Lung (tissue), 12 donors: ENCODE data around the gene PIM1. TPM values are rescaled to one million over a fixed set of nuclear protein-coding genes. Genes with fewer than 3 reads are reported as not detected.

Source experiments
- ATAC-seq: fragments of 200-7000 bp; cut with Tn5 transposase; one replicate; pipeline ENCODE4 v1.9.1; 2020; ENCODE audit warnings: moderate number of reproducible peaks; ENCODE audit not compliant: insufficient read depth, low FRiP score
- DNase-seq, 3 donors: peaks; one replicate each; pipeline ENCODE4 v3.0.0-alpha.2; 2013 to 2017
- H3K27ac ChIP-seq, 2 donors: one replicate each; pipeline ENCODE4 v1.5.1; 2013; ENCODE audit warnings: mild to moderate bottlenecking in 2 of 2, moderate library complexity in 2 of 2, control low read depth in 1 of 2, inconsistent platforms in 1 of 2, low read depth in 1 of 2, low read length in 1 of 2
- H3K27me3 ChIP-seq, 3 donors: one replicate each; pipeline ENCODE4 v1.5.1; 2013; ENCODE audit warnings: low read length in 2 of 3; ENCODE audit not compliant: control insufficient read depth in 3 of 3, insufficient read depth in 3 of 3
- H3K36me3 ChIP-seq, 4 donors: one replicate each; pipeline ENCODE4 v1.5.1; 2013; ENCODE audit warnings: low read length in 4 of 4, mild to moderate bottlenecking in 1 of 4, moderate library complexity in 1 of 4; ENCODE audit not compliant: control insufficient read depth in 4 of 4, insufficient read depth in 4 of 4
- H3K4me1 ChIP-seq, 5 donors: one replicate each; pipeline ENCODE4 v1.5.1; 2013; ENCODE audit warnings: low read length in 5 of 5, mild to moderate bottlenecking in 2 of 5, moderate library complexity in 1 of 5; ENCODE audit not compliant: control insufficient read depth in 5 of 5, insufficient read depth in 5 of 5
- H3K4me3 ChIP-seq: one replicate; pipeline ENCODE4 v1.5.1; 2013; ENCODE audit warnings: mild to moderate bottlenecking, control low read depth, moderate library complexity
- H3K9ac ChIP-seq, 2 donors: one replicate each; pipeline ENCODE4 v1.5.1; 2013; ENCODE audit warnings: low read length in 2 of 2, control low read depth in 1 of 2; ENCODE audit not compliant: insufficient read depth in 1 of 2
- H3K9me3 ChIP-seq, 4 donors: one replicate each; pipeline ENCODE4 v1.5.1; 2013; ENCODE audit warnings: low read length in 3 of 4, mild to moderate bottlenecking in 1 of 4, moderate library complexity in 1 of 4; ENCODE audit not compliant: control insufficient read depth in 4 of 4, insufficient read depth in 3 of 4
- WGBS, 2 donors: extraction: QIAGEN DNeasy Blood & Tissue Kit; methylation state at CpG; one replicate each; pipeline ENCODE4 v1.1.7; 2013; 5-methylcytosine and 5-hydroxymethylcytosine counted together
- polyA plus RNA-seq, 2 donors: library from polyadenylated mRNA; stranded (reverse); fragments of 200-250 nt; gene quantifications; one replicate each; pipeline ENCODE4 v1.2.1, GENCODE V29; 2013
- total RNA-seq, 2 donors: library from RNA; depleted of rRNA in 1 of 2; stranded (reverse); fragments of >200 nt in 1 of 2; gene quantifications; one replicate each; pipeline ENCODE4 v1.2.1, GENCODE V29; 2014 to 2021
- TF ChIP-seq, protein P1 (sequence below): IDR thresholded peaks from 2 replicates; pipeline ENCODE4 v1.5.1; 2012; ENCODE audit warnings: mild to moderate bottlenecking; ENCODE audit errors: control extremely low read depth, extremely low read depth
- donor health status: control.
- donor health status: control.
- donor health status: Bipolar disorder and iron deficiency.
- donor health status: healthy.
- donor health status: DM: yes; HTN: yes; CAD: no.

The PIM1 gene
- total and polyA plus RNA-seq, 4 donors, result 43.2 to 108 (median 52.0) TPM

DNA sequence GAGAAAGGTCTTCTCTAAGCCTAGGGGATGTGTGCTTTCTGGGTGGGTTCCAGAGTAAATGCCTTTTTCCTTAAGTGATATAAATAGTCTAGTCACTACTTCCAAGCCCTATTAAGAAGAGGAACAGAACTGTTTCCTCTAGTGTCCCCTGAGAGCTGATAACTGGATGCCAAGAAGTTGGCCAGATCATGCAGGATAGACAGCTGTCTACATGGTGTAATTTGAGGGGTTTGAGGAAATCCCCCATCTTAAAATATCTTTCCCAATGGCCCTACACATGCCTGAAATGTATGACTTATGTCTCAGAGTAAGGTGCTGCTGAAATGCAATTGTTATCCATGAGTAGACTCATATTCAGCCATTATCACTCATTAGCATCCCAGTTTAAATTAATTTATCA lies 20.2 kb upstream of the PIM1 start:
- Histone ChIP-seq H3K27ac (no peak overlapping the region), H3K27me3 (no peaks in the 10 kb centered on the region), H3K9me3 (no peaks in the 10 kb centered on the region), H3K4me3 (no peak overlapping the region), H3K36me3 (no peaks in the 10 kb centered on the region), H3K9ac (no peak overlapping the region), H3K4me1 (peaks cover 0 to 6% (median 0%) of the 10 kb centered on the region in 5 donors)
- no peak for ATAC-seq
- DNase-seq, result no peak
- TF ChIP-seq, protein P1, sequence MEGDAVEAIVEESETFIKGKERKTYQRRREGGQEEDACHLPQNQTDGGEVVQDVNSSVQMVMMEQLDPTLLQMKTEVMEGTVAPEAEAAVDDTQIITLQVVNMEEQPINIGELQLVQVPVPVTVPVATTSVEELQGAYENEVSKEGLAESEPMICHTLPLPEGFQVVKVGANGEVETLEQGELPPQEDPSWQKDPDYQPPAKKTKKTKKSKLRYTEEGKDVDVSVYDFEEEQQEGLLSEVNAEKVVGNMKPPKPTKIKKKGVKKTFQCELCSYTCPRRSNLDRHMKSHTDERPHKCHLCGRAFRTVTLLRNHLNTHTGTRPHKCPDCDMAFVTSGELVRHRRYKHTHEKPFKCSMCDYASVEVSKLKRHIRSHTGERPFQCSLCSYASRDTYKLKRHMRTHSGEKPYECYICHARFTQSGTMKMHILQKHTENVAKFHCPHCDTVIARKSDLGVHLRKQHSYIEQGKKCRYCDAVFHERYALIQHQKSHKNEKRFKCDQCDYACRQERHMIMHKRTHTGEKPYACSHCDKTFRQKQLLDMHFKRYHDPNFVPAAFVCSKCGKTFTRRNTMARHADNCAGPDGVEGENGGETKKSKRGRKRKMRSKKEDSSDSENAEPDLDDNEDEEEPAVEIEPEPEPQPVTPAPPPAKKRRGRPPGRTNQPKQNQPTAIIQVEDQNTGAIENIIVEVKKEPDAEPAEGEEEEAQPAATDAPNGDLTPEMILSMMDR, result no peak

DNA sequence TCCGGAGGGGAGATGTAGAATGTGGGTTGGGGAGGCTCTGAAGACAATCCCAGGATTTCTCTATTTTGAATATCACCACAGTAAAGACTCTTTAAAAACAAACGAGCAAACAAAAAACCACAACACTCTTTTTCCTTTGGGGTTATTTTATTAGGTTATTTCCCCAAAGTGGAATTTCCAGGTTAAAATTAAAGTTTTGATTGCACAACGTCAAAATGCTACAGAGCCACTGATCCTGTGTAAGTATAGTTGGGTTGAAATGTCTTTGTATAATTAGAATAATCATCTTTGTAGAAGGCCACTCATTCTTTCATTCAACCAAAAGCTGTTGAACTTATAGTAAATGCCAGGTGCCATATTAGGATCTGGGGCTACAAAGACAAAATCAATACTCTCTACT lies 19.6 kb upstream of the PIM1 start:
- Histone ChIP-seq H3K27ac (no peak overlapping the region), H3K4me3 (no peak overlapping the region), H3K36me3 (no peaks in the 10 kb centered on the region), H3K9ac (no peak overlapping the region), H3K4me1 (peaks cover 0 to 6% (median 0%) of the 10 kb centered on the region in 5 donors), H3K27me3 (no peaks in the 10 kb centered on the region), H3K9me3 (no peaks in the 10 kb centered on the region)
- DNase-seq (no peak), ATAC-seq (no peak)
- WGBS, 2 donors, result 51 to 54% methylated on average over 3 of the region's 3 CpGs
- TF ChIP-seq, protein P1, result no peak

DNA sequence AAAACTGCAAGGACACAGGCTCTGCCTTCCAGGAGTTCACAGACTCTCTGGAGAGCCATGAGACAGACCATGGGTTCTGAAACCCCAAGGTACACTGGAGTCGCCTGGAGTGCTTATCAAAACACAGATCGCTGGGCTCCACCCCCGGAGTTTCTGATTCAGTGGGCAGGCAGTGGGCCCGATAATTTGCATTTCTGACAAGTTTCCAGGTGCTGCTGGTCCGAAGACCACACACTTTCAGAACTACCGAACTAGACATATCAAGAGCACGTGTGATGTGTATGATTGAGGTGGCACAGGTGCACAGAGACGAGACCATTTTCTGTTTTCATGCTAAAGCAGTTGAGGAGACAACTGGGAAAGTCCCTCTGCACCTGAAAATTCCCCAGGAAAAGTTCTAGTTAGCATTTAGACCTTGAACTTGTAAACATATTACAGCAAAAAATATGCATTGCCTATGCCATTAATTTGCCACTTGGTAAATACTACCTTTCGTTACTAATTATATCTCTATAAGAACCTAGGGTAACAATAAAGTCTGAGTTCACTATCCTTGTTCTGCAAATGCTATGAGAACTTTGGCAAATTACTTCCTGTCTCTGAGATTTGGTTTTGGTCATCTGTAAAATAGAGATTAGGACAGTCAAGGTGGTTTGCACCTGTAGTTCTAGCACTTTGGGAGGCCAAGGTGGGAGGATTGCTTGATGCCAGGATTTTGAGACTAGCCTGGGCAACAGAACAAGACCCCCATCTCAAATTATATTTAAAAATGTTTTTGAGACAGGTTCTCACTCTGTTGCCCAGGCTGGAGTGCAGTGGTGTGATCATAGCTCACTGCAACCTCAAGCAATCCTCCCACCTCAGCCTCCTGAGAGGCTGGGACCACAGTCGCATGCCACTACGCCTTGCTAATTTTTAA lies 14.3 kb upstream of the PIM1 start:
- DNase-seq, result no peak
- Histone ChIP-seq H3K4me1 (peaks cover 0 to under 1% (median 0%) of the 10 kb centered on the region in 5 donors), H3K9ac (no peak overlapping the region), H3K36me3 (no peaks in the 10 kb centered on the region), H3K9me3 (no peaks in the 10 kb centered on the region), H3K27me3 (no peaks in the 10 kb centered on the region), H3K4me3 (no peak overlapping the region), H3K27ac (no peak overlapping the region)
- WGBS, 2 donors, result 71 to 84% methylated on average over 11 of the region's 11 CpGs
- TF ChIP-seq, protein P1, result no peak
- no peak for ATAC-seq
